ENCODE data around the gene ZBTB20.

DNA sequence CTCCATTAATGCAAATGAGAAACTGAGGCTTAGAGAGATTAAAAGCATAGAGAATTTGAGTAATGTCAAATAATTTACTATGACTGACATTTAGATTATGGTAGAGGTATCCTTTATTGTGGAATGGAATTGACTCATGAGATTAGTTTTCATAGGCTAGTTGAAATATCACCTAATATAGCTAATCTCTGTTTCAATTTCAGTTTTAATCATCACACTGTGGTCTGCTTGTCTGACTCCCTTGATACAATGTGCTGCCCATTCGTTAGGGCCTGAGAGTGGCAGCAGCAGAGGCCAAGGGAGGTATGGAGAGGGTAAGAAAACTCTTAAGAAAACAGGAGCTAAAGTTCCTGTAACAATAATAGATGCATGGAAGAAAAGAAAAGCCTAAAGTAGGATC is 13.2 kb upstream of the ZBTB20 start:
- no peak for TF ChIP-seq CTCF (IDR thresholded peaks at IDR 0.05; ENCODE audit: insufficient read depth, low read length, poor library complexity, severe bottlenecking)
- no peak for TF ChIP-seq EZH2phosphoT487 (conservative IDR thresholded peaks at IDR 0.05; ENCODE audit: low read length)

All from SU-DHL-6 (cell line).